SH-SY5Y (cell line): Measurements from ENCODE around the gene LRRC15.

ENCODE experiments used
- GATA2 ChIP-seq: IDR thresholded peaks from 2 replicates; pipeline ENCODE4 v1.6.1; 2011; ENCODE audit warnings: mild to moderate bottlenecking, low read depth, low read length
- GATA3 ChIP-seq: IDR thresholded peaks from 2 replicates; pipeline ENCODE4 v1.6.1; 2011; ENCODE audit warnings: low read depth, mild to moderate bottlenecking, low read length, moderate library complexity

GRCh38 chr3:194379651-194380050 lies 10.1 kb upstream of the LRRC15 start:
- no peak for TF ChIP-seq GATA3
- no peak for TF ChIP-seq GATA2
